Cardiac muscle cell (in vitro differentiated cells and primary cell): ENCODE results near the gene TNN. TPM values are rescaled to one million over a fixed set of nuclear protein-coding genes. Genes with fewer than 3 reads are reported as not detected.
"Not testable (repeated sequence)": the region's sequence is repeated elsewhere in the genome, so short reads cannot be mapped to it uniquely, and the experiment has no call there.

ENCODE experiments used
- DNase-seq, 2 donors: peaks; one replicate each; pipeline versions ENCODE4 v3.0.0 to v3.0.0-alpha.2; 2010 to 2017; ENCODE audit warnings: low read depth in 1 of 2, low spot score in 1 of 2
- H3K27ac ChIP-seq: fragments of 200-600 bp; sonication (generic); 2 replicates; pipeline ENCODE4 v1.5.1; 2016
- H3K27me3 ChIP-seq: fragments of 200-600 bp; sonication (generic); 2 replicates; pipeline ENCODE4 v1.6.0; 2016; ENCODE audit warnings: control low read depth
- H3K36me3 ChIP-seq: fragments of 200-600 bp; sonication (generic); 2 replicates; pipeline ENCODE4 v1.5.1; 2016; ENCODE audit warnings: control low read depth
- H3K4me1 ChIP-seq: fragments of 200-600 bp; sonication (generic); 2 replicates; pipeline ENCODE4 v1.8.1; 2017; ENCODE audit warnings: low read depth, mild to moderate bottlenecking, mixed run types
- H3K4me3 ChIP-seq: fragments of 200-600 bp; sonication (generic); 2 replicates; pipeline ENCODE4 v1.5.1; 2016; ENCODE audit warnings: mild to moderate bottlenecking
- H3K9me3 ChIP-seq: fragments of 200-600 bp; sonication (generic); 2 replicates; pipeline ENCODE4 v1.5.1; 2017; ENCODE audit warnings: low read depth, mild to moderate bottlenecking, control low read depth
- CTCF ChIP-seq: IDR thresholded peaks from 2 replicates; pipeline ENCODE4 v1.5.1; 2012; ENCODE audit warnings: low read depth, mild to moderate bottlenecking, low read length
- polyA plus RNA-seq: library from polyadenylated mRNA; unstranded; fragments of >200 nt; fragmentation: Nextera tagmentation; extraction: Ambion mirVana; gene quantifications from 2 replicates; pipeline ENCODE4 v1.2.1, GENCODE V29; 2016
- total RNA-seq: library from RNA; depleted of rRNA; stranded (reverse); fragments of >200 nt; gene quantifications from 2 replicates; pipeline ENCODE4 v1.2.3, GENCODE V29; 2016

The TNN gene
- total and polyA plus RNA-seq, 2 experiments from 2014 or later, result not detected

- DNase-seq, result no peak
- H3K4me1 ChIP-seq, result no peaks in the 10 kb centered on the region
- no peak overlapping the region for H3K4me3 ChIP-seq
- H3K9me3 ChIP-seq, result no peaks in the 10 kb centered on the region
- no peak for TF ChIP-seq CTCF
- H3K27me3 ChIP-seq, result no peaks in the 10 kb centered on the region
- no peaks in the 10 kb centered on the region for H3K36me3 ChIP-seq
- H3K27ac ChIP-seq, result no peak overlapping the region
These were observed 23.8 kb upstream of the TNN start for GRCh38 chr1:175043824-175044223.

GRCh38 chr1:175044591-175044990, 23.0 kb upstream of the TNN start:
- H3K27me3 ChIP-seq, H3K9me3 ChIP-seq, H3K4me3 ChIP-seq, H3K4me1 ChIP-seq, H3K27ac ChIP-seq, H3K36me3 ChIP-seq, DNase-seq: not testable (repeated sequence)

GRCh38 chr1:175045097-175045496, 22.5 kb upstream of the TNN start:
- no peaks in the 10 kb centered on the region for H3K36me3 ChIP-seq
- DNase-seq, result no peak

GRCh38 chr1:175045519-175045918, 22.1 kb upstream of the TNN start:
- DNase-seq, result no peak
- no peaks in the 10 kb centered on the region for H3K4me1 ChIP-seq
- no peak overlapping the region for H3K27ac ChIP-seq
- no peaks in the 10 kb centered on the region for H3K27me3 ChIP-seq
- H3K9me3 ChIP-seq, result no peaks in the 10 kb centered on the region
- no peak for TF ChIP-seq CTCF
- H3K4me3 ChIP-seq, result no peak overlapping the region
- no peaks in the 10 kb centered on the region for H3K36me3 ChIP-seq

More at GRCh38 chr1:175045097-175045496, 22.5 kb upstream of the TNN start:
- Histone ChIP-seq H3K9me3 (no peaks in the 10 kb centered on the region), H3K27ac (no peak overlapping the region), H3K4me3 (no peak overlapping the region), H3K4me1 (no peaks in the 10 kb centered on the region), H3K27me3 (no peaks in the 10 kb centered on the region)
- no peak for TF ChIP-seq CTCF

GRCh38 chr1:175050992-175051391, 16.6 kb upstream of the TNN start:
- H3K27ac ChIP-seq, result no peak overlapping the region
- no peaks in the 10 kb centered on the region for H3K36me3 ChIP-seq
- TF ChIP-seq CTCF, result no peak

GRCh38 chr1:175054736-175055135, 12.9 kb upstream of the TNN start:
- no peak overlapping the region for H3K27ac ChIP-seq
- H3K27me3 ChIP-seq, result no peaks in the 10 kb centered on the region
- DNase-seq, result no peak

More at GRCh38 chr1:175050992-175051391, 16.6 kb upstream of the TNN start:
- H3K4me3 ChIP-seq, result no peak overlapping the region
- DNase-seq, result no peak
- no peaks in the 10 kb centered on the region for H3K4me1 ChIP-seq
- no peaks in the 10 kb centered on the region for H3K9me3 ChIP-seq
- H3K27me3 ChIP-seq, result no peaks in the 10 kb centered on the region

More at GRCh38 chr1:175054736-175055135, 12.9 kb upstream of the TNN start:
- no peaks in the 10 kb centered on the region for H3K9me3 ChIP-seq
- H3K4me3 ChIP-seq, result no peak overlapping the region
- H3K36me3 ChIP-seq, result no peaks in the 10 kb centered on the region
- H3K4me1 ChIP-seq, result no peaks in the 10 kb centered on the region
- no peak for TF ChIP-seq CTCF
